NCI-H1930 (cell line): Measurements from ENCODE around the gene RHOT2.

Source experiments
- DNase-seq, 2 experiments: peaks; one replicate each; lab custom pipeline; 2025; lab: John Stamatoyannopoulos, UW

The RHOT2 gene

DNA sequence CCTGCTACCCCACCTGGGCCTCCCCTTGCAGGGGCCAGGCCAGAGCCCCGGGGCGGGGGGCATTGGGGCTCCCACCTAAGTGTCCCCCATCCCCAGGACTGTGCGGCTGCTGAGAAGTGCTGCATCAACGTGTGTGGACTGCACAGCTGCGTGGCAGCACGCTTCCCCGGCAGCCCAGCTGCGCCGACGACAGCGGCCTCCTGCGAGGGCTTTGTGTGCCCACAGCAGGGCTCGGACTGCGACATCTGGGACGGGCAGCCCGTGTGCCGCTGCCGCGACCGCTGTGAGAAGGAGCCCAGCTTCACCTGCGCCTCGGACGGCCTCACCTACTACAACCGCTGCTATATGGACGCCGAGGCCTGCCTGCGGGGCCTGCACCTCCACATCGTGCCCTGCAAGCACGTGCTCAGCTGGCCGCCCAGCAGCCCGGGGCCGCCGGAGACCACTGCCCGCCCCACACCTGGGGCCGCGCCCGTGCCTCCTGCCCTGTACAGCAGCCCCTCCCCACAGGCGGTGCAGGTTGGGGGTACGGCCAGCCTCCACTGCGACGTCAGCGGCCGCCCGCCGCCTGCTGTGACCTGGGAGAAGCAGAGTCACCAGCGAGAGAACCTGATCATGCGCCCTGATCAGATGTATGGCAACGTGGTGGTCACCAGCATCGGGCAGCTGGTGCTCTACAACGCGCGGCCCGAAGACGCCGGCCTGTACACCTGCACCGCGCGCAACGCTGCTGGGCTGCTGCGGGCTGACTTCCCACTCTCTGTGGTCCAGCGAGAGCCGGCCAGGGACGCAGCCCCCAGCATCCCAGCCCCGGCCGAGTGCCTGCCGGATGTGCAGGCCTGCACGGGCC lies 35.2 kb upstream of the RHOT2 start:
- no peak for DNase-seq

DNA sequence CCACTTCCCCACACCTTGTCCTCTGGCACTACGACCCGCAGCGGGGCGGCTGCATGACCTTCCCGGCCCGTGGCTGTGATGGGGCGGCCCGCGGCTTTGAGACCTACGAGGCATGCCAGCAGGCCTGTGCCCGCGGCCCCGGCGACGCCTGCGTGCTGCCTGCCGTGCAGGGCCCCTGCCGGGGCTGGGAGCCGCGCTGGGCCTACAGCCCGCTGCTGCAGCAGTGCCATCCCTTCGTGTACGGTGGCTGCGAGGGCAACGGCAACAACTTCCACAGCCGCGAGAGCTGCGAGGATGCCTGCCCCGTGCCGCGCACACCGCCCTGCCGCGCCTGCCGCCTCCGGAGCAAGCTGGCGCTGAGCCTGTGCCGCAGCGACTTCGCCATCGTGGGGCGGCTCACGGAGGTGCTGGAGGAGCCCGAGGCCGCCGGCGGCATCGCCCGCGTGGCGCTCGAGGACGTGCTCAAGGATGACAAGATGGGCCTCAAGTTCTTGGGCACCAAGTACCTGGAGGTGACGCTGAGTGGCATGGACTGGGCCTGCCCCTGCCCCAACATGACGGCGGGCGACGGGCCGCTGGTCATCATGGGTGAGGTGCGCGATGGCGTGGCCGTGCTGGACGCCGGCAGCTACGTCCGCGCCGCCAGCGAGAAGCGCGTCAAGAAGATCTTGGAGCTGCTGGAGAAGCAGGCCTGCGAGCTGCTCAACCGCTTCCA lies 34.4 kb upstream of the RHOT2 start:
- no peak for DNase-seq

DNA sequence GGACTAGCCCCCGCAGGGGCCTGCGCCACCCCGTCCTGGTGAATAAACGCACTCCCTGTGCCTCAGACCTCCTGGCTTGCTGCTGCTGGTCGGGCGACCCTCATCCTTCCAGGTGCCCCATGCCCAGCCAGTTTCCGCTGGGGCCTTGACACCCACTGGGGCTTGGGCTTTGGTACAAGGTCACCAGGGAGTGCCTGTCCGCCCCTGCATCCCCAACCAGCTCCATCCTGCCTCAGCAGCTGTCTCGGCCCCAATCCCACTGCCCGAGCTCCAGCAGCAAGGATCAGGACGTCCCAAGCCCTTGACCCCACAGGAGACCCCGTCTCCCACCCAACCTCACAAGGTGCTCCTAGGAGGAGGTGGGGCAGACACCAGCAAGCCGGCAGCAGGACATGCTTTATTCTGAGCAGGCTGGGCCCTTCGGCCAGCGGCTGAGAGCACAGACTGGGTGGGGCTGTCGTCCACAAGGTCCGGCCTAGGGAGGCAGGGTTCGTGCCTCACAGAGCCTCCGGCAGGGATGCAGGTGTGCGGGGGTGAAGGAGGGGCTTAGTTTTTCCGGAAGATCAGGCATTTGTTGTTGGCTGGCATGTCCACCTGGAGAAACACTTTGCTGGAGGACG lies 33.8 kb upstream of the RHOT2 start:
- no peak for DNase-seq

DNA sequence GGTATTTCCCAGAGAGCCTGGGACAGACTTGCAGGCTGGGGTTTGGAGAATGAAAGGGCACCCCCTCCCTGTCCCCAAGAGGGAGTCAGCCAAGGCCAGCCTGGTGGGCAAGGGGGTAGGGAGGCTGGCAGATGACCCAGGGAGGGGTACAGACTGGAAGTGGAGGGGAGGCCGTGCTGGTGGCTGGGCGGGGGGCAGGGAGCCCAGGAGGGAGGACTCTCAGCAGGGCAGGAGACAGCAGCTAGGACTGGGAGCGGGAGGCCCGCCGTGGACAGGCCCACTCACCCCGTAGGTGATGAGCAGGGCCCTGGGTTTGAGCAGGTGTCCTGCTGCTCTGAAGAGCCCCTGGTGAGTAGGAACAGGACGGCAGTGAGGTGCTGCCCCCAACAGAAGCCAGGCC lies 32.9 kb upstream of the RHOT2 start:
- DNase-seq: no peak

DNA sequence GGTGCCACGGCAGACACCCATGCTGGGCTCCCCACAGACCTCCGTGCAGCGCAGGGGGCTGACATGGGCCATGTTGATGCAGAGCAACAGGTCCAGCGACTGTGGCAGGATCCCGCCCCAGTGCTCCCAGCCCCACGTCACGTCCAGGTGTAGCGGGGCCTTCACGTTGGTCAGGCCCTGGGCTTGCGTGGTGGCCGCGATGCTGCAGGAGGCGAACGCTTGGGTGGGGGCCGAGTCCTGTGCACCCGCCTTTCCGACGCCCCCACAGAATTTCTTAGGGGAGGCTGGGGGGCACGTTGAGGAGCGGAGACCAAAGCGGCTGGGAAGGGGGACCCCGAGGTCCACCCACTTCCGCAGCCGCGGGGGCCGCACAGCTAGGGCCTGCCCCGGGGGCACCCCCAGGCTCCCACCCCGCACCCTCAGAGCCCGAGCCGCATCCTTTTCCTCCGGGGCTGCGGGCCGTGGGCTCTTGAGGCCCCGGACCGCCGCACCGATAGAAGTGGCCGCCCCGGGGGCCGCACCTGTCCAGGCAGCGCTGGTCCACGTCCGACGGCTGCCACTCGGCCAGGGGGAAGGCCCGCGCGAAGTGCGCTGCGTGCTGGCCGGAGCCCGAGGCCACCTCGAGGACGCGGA lies 32.2 kb upstream of the RHOT2 start:
- no peak for DNase-seq

DNA sequence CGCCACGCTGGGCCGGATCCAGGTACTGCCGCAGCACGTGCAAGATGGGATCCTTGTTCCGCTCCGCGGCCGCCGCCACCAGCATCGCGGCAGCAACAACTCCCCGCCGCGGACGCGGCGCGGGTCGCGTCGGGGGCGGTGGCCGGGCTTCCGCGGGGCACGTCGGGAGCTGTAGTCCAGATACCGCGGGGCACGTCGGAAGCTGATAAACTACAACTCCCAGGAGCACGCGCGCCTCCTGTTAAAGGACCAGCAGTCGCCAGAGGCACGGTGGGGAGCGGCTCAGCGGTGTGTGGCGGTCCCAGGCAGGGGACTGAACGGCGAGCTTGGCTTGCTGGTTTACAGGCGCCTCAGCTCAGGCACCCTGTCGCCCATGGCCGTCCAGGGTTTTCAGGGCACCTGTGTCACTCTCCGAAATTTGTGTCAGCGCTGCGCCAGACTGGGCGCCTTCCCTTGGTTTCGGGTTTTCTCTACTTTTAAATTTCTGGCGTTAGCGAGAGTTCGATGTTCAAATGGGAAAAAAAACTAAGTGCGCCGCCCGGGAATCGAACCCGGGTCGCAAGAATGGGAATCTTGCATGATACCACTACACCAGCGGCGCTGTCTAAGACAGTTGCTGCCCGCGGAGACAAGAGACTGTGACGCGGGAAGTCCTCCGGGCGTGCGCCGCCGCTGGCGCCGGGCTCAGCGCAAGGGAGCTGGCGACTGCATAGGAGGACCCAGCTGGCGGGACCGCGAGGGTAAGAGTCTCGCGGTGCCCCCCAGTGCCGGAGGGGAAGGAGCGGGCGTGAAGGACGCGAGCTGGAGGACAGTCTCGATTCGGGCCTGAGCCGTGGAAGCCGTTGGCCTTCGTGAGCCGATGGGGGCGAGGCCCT lies 31.5 kb upstream of the RHOT2 start, which contains the start of gene METTL26:
Gene METTL26, minus strand, starts transcription at position 100 of the 875 bp plus-strand sequence. Its CDS starts 15 bp downstream, at position 85.
- DNase-seq: peak; percentile 97 to 98

DNA sequence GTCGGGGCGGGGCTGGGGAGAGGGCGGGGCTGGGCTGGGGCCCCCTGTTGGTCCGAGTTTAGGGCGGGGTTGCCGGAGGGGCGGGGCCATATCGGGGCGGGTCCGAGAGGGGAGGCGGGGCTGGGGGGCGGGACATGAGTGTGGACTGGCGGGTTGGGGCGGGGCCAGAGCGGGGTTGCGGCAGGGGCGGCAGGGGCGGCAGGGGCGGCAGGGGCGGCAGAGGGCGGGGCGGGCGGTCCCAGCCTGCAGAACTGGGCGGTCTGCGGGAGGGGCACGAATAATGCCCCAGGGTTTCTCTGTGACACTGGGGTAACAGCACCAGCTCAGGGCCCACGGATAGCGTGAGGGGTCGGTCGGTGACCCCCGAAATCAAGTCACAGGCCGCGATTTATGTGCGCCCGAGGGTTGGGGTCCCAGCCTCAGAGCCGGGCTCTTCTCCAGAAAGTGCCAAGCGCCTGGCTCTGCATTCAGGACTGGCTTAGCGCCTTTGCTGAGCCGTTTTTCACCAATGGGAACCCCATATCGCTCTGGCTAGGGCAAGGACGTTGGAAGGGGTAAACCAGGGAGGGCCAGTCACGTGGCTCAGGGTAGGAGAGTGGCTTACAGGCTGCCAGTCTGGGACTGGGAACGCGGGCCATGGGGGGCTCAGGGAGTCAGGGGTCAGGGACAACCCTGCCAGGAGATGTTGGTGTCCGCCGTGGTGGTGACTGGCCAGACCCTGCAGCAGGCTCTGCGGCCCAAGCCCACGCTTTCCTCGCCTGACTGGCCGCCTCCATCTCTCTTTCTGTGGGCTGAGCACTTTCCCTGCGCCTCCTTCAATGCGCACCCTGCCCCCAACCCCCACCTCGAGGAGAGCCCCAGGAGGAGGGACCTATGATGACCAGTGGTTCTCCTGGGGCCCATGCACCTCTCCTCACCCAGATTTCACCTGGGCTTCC lies 30.6 kb upstream of the RHOT2 start:
- DNase-seq: peak in 1 of 2 experiments; percentile 94

DNA sequence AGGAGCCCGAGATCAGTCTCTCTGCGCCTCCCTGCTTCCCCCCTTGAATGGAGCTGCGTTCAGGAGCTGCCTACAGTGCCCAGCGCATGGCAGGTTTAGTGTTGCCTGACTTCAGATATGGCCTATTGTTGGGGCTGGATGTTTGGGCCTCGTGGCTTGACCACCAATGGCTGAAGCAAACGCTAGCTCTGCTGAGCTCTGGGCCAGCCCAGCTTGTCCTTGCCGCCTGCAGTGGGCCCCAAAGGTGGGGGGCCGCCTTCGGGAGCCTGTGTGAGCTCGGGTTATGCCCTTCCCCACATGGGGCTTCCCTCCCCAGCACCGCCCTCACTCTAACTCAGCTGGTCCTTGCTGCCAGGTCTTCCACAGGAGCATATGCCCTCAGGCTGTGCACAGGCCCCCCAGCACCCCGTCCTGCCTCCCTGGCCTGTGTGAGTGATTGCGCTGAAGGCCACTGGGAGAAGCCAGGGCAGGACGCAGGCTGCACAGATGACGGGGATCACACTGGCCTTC lies 29.8 kb upstream of the RHOT2 start:
- DNase-seq: no peak

DNA sequence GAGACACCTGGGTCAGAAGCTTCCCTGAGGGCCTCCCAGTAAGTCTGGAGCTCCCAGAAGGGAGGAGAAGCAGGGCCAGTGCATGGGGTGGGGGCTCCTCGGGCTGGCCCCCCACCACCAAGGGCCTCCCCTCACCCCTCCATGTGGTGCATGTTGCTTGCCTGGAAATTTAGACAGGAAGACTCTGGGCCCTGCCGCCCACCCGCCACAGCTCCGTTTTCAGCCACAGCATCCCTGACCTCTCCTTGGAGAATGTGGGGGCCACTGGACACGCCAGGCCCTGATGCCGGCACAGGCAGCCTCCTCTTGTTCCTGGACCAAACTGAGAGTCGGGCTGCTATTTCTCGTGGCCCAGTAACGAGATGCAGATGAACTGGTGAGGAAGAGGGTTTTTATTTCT lies 29.1 kb upstream of the RHOT2 start:
- no peak for DNase-seq

DNA sequence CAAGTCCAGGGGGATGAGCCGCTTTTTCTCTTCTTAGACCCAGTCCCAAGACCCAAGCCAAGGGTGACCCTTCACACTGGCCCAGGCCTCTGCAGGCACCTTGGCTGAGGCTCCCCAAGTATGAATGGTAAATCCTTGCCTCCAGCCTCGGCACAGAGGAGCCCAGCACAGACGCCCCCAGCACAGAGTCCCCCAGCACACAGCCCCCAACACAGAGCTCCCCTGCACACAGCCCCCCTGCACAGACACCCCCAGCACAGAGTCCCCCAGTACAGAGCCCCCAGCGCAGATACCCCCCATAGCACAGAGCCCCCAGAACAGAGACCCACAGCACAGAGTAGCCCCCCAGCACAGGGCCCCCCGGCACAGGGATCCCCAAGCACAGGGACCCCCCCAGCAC lies 27.3 kb upstream of the RHOT2 start:
- DNase-seq: no peak

DNA sequence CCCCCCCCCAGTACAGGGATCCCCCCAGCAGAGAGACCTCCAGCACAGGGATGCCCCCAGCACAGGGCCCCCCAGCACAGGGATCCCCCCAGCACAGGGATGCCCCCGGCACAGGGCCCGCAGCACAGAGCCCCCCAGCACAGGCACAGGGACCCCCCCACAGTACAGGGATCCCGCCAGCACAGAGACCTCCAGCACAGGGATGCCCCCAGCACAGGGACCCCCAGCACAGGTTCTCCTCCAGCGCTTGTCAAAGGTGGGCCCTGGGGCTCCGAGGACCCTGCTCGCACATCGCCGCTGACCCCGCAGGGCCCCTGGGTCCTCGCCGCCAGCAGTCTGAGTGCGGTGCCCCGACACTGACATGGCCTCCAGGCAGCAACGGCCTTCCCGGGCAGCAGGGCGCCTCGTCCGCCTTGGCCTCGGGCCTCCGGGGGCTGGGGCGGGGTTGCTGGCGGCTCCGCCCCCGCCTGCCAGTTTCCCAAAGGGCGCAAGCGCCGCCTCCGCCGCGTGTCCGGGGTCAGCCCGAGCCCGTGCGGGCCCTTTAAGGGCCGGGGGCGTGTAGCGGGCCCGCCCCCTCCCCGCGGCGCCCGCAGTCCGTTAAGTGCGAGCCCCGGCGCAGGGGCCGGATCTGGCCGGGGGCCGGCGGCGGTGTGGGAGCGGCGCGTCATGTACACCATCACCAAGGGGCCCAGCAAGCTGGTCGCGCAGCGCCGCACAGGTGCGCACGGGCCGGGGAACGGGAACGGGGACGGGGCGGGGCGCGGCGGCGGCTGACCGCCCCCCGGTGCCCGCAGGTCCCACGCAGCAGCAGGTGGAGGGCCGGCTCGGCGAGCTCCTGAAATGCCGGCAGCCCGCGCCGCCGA lies 26.4 kb upstream of the RHOT2 start, which contains the start of gene MCRIP2:
Gene MCRIP2, plus strand, starts transcription at position 503 of the 863 bp plus-strand sequence. Its CDS starts 164 bp downstream, at position 667.
- peak; percentile 69 to 85 for DNase-seq

DNA sequence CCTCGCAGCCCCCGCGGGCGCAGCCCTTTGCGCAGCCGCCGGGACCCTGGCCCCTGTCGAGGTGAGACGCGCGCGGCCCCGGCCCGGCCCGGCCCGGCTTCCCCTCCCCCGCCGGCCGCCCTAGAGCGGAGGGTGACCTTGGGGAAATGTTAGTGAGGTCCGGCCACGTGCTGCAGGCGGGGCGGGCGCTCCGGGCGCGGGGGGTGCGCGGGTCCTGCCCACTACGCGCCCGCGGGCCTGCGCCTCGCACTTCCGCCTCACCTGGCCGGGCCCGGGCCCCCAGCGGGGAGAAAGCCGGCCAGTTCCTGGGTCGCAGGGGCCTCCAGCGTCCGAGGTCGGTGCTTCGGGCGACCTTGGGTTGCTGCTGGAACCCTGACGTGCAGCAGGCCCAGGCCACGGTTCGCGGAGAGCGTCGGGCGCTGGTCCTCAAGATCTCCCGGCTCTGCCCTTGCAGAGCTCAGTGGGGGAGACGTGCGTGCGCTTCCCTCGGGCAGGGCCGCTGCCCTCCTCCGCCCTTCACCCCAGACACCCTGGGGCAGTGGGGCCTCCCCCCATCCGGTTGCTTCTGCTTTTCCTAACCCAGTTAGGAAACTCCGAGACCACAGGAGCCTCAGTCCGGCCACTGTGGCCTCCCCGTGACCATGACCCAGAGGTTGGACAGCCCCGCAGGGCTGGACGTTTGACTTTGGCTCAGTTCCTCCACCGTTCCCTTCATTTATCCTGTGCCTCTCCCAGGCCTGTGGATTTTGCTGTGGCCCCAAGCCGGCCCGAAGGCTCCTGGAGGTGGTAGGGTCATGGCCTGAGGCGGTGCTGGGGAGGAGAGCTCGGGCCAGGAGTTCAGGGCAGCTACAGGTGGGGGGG lies 25.5 kb upstream of the RHOT2 start:
- DNase-seq: no peak

DNA sequence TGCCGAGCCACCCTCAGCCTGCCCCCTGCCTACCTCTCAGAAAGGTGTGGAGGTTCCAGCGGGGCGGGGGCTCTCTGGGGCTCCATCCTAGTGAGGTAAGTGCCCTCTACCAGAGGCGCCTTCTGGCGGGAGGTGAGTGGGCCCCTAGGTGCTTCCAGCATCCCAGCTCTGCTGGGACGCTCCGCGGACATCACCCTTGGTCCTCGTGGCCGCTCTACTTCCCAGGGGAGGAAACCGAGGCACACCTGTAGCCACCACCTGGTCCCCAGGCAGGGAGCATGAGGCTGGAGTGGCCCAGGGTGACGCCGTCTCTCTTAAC lies 24.9 kb upstream of the RHOT2 start:
- DNase-seq: no peak

DNA sequence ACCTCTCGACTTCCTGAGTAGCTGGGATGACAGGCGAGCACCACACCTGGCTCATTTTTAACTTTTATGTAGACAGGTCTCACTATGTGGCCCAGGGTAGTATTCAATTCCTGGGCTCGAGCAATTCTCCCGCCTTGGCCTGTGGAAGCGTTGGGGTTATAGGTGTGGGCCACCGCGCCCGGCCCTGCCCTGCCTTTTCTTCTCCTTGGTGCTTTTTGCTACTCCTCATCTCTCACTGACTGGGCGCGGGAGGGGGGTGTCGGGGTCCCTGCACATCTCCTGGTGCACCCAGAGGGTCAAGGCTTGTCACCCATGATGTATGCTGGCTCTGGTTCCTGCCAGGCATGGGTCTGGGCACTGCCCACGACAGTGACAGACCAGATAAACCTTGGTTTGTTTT lies 23.4 kb upstream of the RHOT2 start:
- no peak for DNase-seq

DNA sequence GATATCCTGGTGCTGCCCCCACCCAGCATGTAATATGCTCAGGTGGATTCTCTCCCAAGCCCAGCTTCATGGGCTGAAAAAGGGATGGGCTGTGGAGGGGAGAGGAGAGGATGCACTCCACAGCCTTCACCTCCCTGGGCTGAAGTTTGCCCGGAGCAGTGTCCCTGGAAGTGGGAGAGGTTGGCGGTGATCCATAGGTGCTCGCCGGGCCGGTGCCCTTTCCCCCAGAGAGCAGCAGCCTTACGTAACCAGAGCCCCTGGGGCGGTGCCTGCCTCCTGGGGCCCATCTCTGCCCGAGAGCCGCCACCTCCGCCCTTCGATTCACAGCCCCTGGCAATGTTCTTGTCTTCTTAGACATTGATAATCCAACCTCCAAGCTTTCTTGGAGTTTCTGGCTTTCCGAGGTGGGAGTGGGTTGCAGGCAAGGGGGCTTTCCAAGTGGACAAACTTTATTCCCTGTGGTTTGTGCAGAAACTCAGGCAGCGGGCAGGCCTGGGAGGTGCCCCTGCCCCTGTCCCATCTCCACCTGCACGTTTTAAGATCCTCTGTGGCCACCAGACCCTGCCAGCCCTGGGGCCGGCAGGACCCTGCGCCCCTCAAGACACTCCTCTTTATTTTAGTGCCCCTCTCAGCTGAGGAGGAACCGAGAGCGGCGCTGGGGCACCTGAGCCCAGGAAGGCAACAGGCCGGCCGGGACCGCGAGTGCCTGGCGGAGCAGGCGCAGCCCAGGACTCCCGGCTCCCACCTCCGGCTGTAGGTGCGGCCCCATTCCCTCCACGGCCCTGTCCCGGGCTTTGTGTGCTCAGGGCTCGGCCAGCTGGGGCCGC lies 21.9 kb upstream of the RHOT2 start:
- no peak for DNase-seq

DNA sequence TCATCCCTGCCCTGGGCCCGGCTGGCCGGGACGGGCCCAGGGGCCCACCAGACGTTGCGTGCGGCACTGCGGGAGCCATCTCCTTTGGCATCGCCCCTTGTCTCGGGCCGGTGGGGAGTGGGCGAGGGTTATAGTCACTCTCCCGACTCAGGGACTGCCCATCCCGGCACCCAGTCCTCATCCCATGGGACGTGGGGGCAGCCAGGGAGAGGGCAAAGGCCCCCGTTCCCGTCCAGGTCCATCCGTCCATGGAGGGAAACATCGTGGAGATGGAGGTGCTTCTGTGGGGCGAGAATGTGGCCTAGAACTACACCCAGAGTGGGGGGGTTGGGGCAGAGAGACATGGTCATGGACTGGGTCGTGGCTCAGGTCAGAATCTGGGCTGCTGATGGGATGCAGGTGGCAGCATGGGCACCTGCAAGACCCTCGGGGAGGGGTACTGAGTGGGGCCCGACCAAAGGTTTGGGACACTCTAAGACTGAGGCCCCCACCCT lies 21.2 kb upstream of the RHOT2 start:
- no peak for DNase-seq
